IMR-90 (cell line): ENCODE measurements around the gene ABCA5. TPM values are rescaled to one million over a fixed set of nuclear protein-coding genes. Genes with fewer than 3 reads are reported as not detected.

ENCODE experiments used
- ATAC-seq: fragments of 200-7000 bp; cut with Tn5 transposase; 2 replicates; pipeline ENCODE4 v1.9.1; 2020; ENCODE audit warnings: low read depth, mild to moderate bottlenecking, moderate library complexity
- BruUV-seq: library from RNA; stranded (reverse); fragments of 400-500 nt; replicated peaks from 2 replicates; lab custom pipeline; 2021; lab: Mats Ljungman, UMichigan
- CTCF ChIA-PET: fragments of 300-600 bp; formaldehyde crosslinking; extraction: SDS; loops from one replicate; lab custom pipeline; 2021; ENCODE audit warnings: antibody characterized with exemption; lab: Yijun Ruan, JAX
- POLR2A ChIA-PET: fragments of 300-600 bp; sonication (Branson Sonifier 250); formaldehyde crosslinking; loops from one replicate; lab custom pipeline; 2022; ENCODE audit warnings: antibody characterized with exemption; ENCODE audit not compliant: unreplicated experiment; lab: Charles Lee
- DNase-seq: peaks from one replicate; pipeline ENCODE4 v3.0.0; 2013
- H2AFZ ChIP-seq: replicated peaks from 2 replicates; pipeline ENCODE3; 2013; ENCODE audit warnings: low read length, mild to moderate bottlenecking; ENCODE audit not compliant: poor library complexity
- H2AK5ac ChIP-seq: 2 replicates; pipeline ENCODE4 v1.6.1; 2013; ENCODE audit warnings: low read depth, low read length, inconsistent platforms
- H2AK9ac ChIP-seq: replicated peaks from 2 replicates; pipeline ENCODE3; 2013; ENCODE audit warnings: mild to moderate bottlenecking, low read depth, low read length, moderate library complexity; ENCODE audit not compliant: poor library complexity
- H2BK120ac ChIP-seq: 2 replicates; pipeline ENCODE4 v1.6.1; 2013; ENCODE audit warnings: low read depth, low read length, inconsistent platforms
- H2BK15ac ChIP-seq: 3 replicates; pipeline ENCODE4 v1.6.1; 2013; ENCODE audit warnings: low read depth, low read length, inconsistent platforms
- H2BK20ac ChIP-seq: 2 replicates; pipeline ENCODE4 v1.6.1; 2013; ENCODE audit warnings: low read depth, mild to moderate bottlenecking, inconsistent platforms, low read length, moderate library complexity
- H2BK5ac ChIP-seq: 2 replicates; pipeline ENCODE4 v1.6.1; 2013; ENCODE audit warnings: mild to moderate bottlenecking, low read depth, low read length, inconsistent platforms; ENCODE audit not compliant: poor library complexity, severe bottlenecking
- H3K14ac ChIP-seq: replicated peaks from 2 replicates; pipeline ENCODE4 v1.6.1; 2013; ENCODE audit warnings: low read depth, low read length, inconsistent platforms
- H3K18ac ChIP-seq: 2 replicates; pipeline ENCODE4 v1.6.1; 2013; ENCODE audit warnings: low read depth, low read length, control low read depth
- H3K23ac ChIP-seq: 2 replicates; pipeline ENCODE4 v1.6.1; 2013; ENCODE audit warnings: low read depth, low read length, inconsistent platforms
- H3K27ac ChIP-seq: 2 replicates; pipeline ENCODE4 v1.5.1; 2013; ENCODE audit warnings: mild to moderate bottlenecking, control low read depth, low read length; ENCODE audit not compliant: insufficient read depth
- H3K27me3 ChIP-seq: 2 replicates; pipeline ENCODE4 v1.6.1; 2013; ENCODE audit warnings: low read length; ENCODE audit not compliant: control insufficient read depth, insufficient read depth
- H3K36me3 ChIP-seq: 2 replicates; pipeline ENCODE4 v1.6.1; 2013; ENCODE audit warnings: low read length, mixed read lengths; ENCODE audit not compliant: control insufficient read depth, insufficient read depth
- H3K4ac ChIP-seq: 2 replicates; pipeline ENCODE4 v1.6.1; 2013; ENCODE audit warnings: low read depth, low read length, inconsistent platforms
- H3K4me1 ChIP-seq: 2 replicates; pipeline ENCODE4 v1.6.1; 2013; ENCODE audit warnings: low read length, mixed read lengths; ENCODE audit not compliant: control insufficient read depth, insufficient read depth
- H3K4me2 ChIP-seq: 2 replicates; pipeline ENCODE4 v1.6.1; 2013; ENCODE audit warnings: low read depth, mild to moderate bottlenecking, control low read depth, low read length, moderate library complexity
- H3K4me3 ChIP-seq: 2 replicates; pipeline ENCODE4 v1.5.1; 2013; ENCODE audit warnings: low read depth, mild to moderate bottlenecking, control low read depth, low read length, moderate library complexity; ENCODE audit not compliant: insufficient read depth
- H3K56ac ChIP-seq: 2 replicates; pipeline ENCODE4 v1.6.1; 2013; ENCODE audit warnings: low read length, inconsistent platforms; ENCODE audit not compliant: insufficient read depth; ENCODE audit errors: extremely low read depth
- H3K79me1 ChIP-seq, 2 experiments: 2 replicates each; pipeline ENCODE4 v1.6.1; 2013; ENCODE audit warnings: low read length in 2 of 2, inconsistent platforms in 1 of 2, low read depth in 1 of 2
- H3K9ac ChIP-seq: 2 replicates; pipeline ENCODE4 v1.6.1; 2013; ENCODE audit warnings: low read depth, low read length, control low read depth
- H3K9me1 ChIP-seq: 2 replicates; pipeline ENCODE4 v1.6.1; 2013; ENCODE audit warnings: low read length, inconsistent platforms; ENCODE audit not compliant: insufficient read depth
- H3K9me3 ChIP-seq: 2 replicates; pipeline ENCODE4 v1.6.1; 2013; ENCODE audit warnings: low read length; ENCODE audit not compliant: control insufficient read depth, insufficient read depth
- H4K20me1 ChIP-seq: 2 replicates; pipeline ENCODE4 v1.6.1; 2013; ENCODE audit warnings: low read length, inconsistent platforms; ENCODE audit not compliant: insufficient read depth
- H4K5ac ChIP-seq: 2 replicates; pipeline ENCODE4 v1.6.1; 2013; ENCODE audit warnings: mild to moderate bottlenecking, low read depth, low read length, control low read depth
- H4K8ac ChIP-seq, 2 experiments: 2 replicates each; pipeline ENCODE4 v1.6.1; 2013; ENCODE audit warnings: low read depth in 2 of 2, low read length in 2 of 2, control low read depth in 1 of 2, inconsistent platforms in 1 of 2
- H4K91ac ChIP-seq: 2 replicates; pipeline ENCODE4 v1.6.1; 2013; ENCODE audit warnings: low read depth, low read length, inconsistent platforms; ENCODE audit not compliant: insufficient read depth
- BHLHE40 ChIP-seq: fragments of 150-350 bp; IDR thresholded peaks from 2 replicates; pipeline ENCODE4 v1.6.1; 2016; ENCODE audit warnings: mild to moderate bottlenecking, low read depth, low read length
- CEBPB ChIP-seq: IDR thresholded peaks from 2 replicates; pipeline ENCODE4 v1.6.1; 2012; ENCODE audit warnings: low read depth, low read length, improper control_type of control experiment
- CHD1 ChIP-seq: IDR thresholded peaks from 2 replicates; pipeline ENCODE4 v1.6.1; 2012; ENCODE audit warnings: low read depth, low read length, improper control_type of control experiment
- ELK1 ChIP-seq: fragments of 150-350 bp; IDR thresholded peaks from 2 replicates; pipeline ENCODE4 v1.6.1; 2016; ENCODE audit warnings: low read depth, mild to moderate bottlenecking, low read length, moderate library complexity, borderline replicate concordance
- FOS ChIP-seq: fragments of 150-350 bp; IDR thresholded peaks from 2 replicates; pipeline ENCODE4 v1.6.1; 2016; ENCODE audit warnings: low read depth, low read length
- MAZ ChIP-seq: IDR thresholded peaks from 2 replicates; pipeline ENCODE4 v1.6.1; 2012; ENCODE audit warnings: low read depth, mild to moderate bottlenecking, low read length, improper control_type of control experiment, moderate library complexity, borderline replicate concordance
- MXI1 ChIP-seq: IDR thresholded peaks from 2 replicates; pipeline ENCODE4 v1.6.1; 2012; ENCODE audit warnings: low read depth, mild to moderate bottlenecking, low read length, moderate library complexity, borderline replicate concordance
- POLR2A ChIP-seq: IDR thresholded peaks from 2 replicates; pipeline ENCODE4 v1.6.1; 2012; ENCODE audit warnings: mild to moderate bottlenecking, low read depth, low read length
- RAD21 ChIP-seq: IDR thresholded peaks from 2 replicates; pipeline ENCODE4 v1.6.1; 2012; ENCODE audit warnings: low read length, improper control_type of control experiment
- RCOR1 ChIP-seq: IDR thresholded peaks from 2 replicates; pipeline ENCODE4 v1.6.1; 2012; ENCODE audit warnings: mild to moderate bottlenecking, low read length, improper control_type of control experiment; ENCODE audit not compliant: insufficient replicate concordance
- RFX5 ChIP-seq: IDR thresholded peaks from 2 replicates; pipeline ENCODE4 v1.8.0; 2012; ENCODE audit warnings: low read depth, mild to moderate bottlenecking, low read length, moderate library complexity
- WGBS, 2 experiments: methylation state at CpG; one replicate each; pipeline versions ENCODE4 v1.1.5 to v1.1.7; 2013; ENCODE audit warnings: missing lambda C conversion rate in 2 of 2; ENCODE audit not compliant: insufficient read length in 1 of 2; ENCODE audit errors: extremely low coverage in 2 of 2; 5-methylcytosine and 5-hydroxymethylcytosine counted together
- dilution Hi-C: fragments of 300-500 bp; cut with HindIII; formaldehyde crosslinking; loops from one replicate; pipeline ENCODE4 v1.14.3; 2018; ENCODE audit warnings: low sequenced_read_pairs; ENCODE audit not compliant: unreplicated experiment
- in situ Hi-C: fragments of 300-500 bp; cut with MboI; formaldehyde crosslinking; loops from 3 replicates; pipeline ENCODE4 v1.14.3; 2019; ENCODE audit warnings: low sequenced_read_pairs, inconsistent platforms, mixed read lengths
- intact Hi-C: fragments of 100-400 bp; cut with micrococcal nuclease; formaldehyde crosslinking; loops from 2 replicates; pipeline ENCODE4 v1.10.0; 2022
- polyA plus RNA-seq, 3 experiments: library from polyadenylated mRNA; depleted of rRNA; stranded (reverse); fragments of >200 nt; gene quantifications; 2 replicates each; pipeline ENCODE4 v1.2.3, GENCODE V29; 2012; ENCODE audit warnings: low replicate concordance in 1 of 3
- total RNA-seq: library from RNA; depleted of rRNA; stranded (reverse); fragments of >200 nt; gene quantifications from 2 replicates; pipeline ENCODE4 v1.2.3, GENCODE V29; 2012
- TF ChIP-seq, protein P1 (sequence below): conservative IDR thresholded peaks from 2 replicates; pipeline ENCODE4 v1.5.1; 2012; ENCODE audit warnings: mild to moderate bottlenecking, low read depth, low read length, improper control_type of control experiment
- TF ChIP-seq, protein P2 (sequence below): fragments of 150-350 bp; IDR thresholded peaks from 2 replicates; pipeline ENCODE4 v1.6.1; 2017; ENCODE audit warnings: mild to moderate bottlenecking, antibody characterized with exemption, low read length, low read depth

Gene ABCA5
- total and polyA plus RNA-seq, 2 of the 4 experiments (the other 2 are of a cell fraction): 1.3 to 2.3 TPM

GRCh38 chr17:69236464-69236863, 90.5 kb downstream of the ABCA5 start:
- H3K9me3 ChIP-seq: no peaks in the 10 kb centered on the region
- no peak overlapping the region for H3K4me2 ChIP-seq
- no peak overlapping the region for H3K56ac ChIP-seq
- BruUV-seq: no TSS peak
- no peak for TF ChIP-seq FOS
- TF ChIP-seq ELK1: no peak
- no peak for TF ChIP-seq POLR2A
- no peak for TF ChIP-seq RCOR1
- no peak for TF ChIP-seq RFX5
- TF ChIP-seq MXI1: no peak
- TF ChIP-seq, protein P1, sequence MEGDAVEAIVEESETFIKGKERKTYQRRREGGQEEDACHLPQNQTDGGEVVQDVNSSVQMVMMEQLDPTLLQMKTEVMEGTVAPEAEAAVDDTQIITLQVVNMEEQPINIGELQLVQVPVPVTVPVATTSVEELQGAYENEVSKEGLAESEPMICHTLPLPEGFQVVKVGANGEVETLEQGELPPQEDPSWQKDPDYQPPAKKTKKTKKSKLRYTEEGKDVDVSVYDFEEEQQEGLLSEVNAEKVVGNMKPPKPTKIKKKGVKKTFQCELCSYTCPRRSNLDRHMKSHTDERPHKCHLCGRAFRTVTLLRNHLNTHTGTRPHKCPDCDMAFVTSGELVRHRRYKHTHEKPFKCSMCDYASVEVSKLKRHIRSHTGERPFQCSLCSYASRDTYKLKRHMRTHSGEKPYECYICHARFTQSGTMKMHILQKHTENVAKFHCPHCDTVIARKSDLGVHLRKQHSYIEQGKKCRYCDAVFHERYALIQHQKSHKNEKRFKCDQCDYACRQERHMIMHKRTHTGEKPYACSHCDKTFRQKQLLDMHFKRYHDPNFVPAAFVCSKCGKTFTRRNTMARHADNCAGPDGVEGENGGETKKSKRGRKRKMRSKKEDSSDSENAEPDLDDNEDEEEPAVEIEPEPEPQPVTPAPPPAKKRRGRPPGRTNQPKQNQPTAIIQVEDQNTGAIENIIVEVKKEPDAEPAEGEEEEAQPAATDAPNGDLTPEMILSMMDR: no peak
- no peak for TF ChIP-seq CHD1
- TF ChIP-seq RAD21: no peak
- TF ChIP-seq, protein P2, sequence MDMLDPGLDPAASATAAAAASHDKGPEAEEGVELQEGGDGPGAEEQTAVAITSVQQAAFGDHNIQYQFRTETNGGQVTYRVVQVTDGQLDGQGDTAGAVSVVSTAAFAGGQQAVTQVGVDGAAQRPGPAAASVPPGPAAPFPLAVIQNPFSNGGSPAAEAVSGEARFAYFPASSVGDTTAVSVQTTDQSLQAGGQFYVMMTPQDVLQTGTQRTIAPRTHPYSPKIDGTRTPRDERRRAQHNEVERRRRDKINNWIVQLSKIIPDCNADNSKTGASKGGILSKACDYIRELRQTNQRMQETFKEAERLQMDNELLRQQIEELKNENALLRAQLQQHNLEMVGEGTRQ: no peak
- no peak for TF ChIP-seq BHLHE40
- TF ChIP-seq MAZ: no peak
- no peak for TF ChIP-seq CEBPB
- ChIA-PET POLR2A (no interaction called here), CTCF (interaction anchor here (0.8 to 1.1 kb wide), 2 partner anchors 460 to 465 kb away, joined by 5 read pairs; no protein-coding TSS in a partner anchor)
- H2BK15ac ChIP-seq: no peak overlapping the region
- H2AFZ ChIP-seq: no peak overlapping the region
- in situ Hi-C loops (loop anchor here (5.0 kb wide), 1 partner anchor 459 kb away; no protein-coding TSS in a partner anchor), intact Hi-C loops (no loop called here), dilution Hi-C loops (no loop called here)
- no peaks in the 10 kb centered on the region for H4K20me1 ChIP-seq
- no peaks in the 10 kb centered on the region for H3K4me1 ChIP-seq
- no peak overlapping the region for H2AK9ac ChIP-seq
- H3K23ac ChIP-seq: no peak overlapping the region
- H2AK5ac ChIP-seq: no peak overlapping the region
- H3K9ac ChIP-seq: no peak overlapping the region
- no peak overlapping the region for H4K91ac ChIP-seq
- ATAC-seq (no peak), DNase-seq (no peak)
- WGBS, 2 experiments: no CpG with 5 or more reads among the region's 2 CpGs
- H2BK20ac ChIP-seq: no peak overlapping the region
- no peak overlapping the region for H3K14ac ChIP-seq
- H2BK120ac ChIP-seq: no peak overlapping the region
- no peak overlapping the region for H3K27ac ChIP-seq
- no peak overlapping the region for H3K18ac ChIP-seq
- H3K36me3 ChIP-seq: no peaks in the 10 kb centered on the region
- H4K8ac ChIP-seq: no peak overlapping the region
- H3K79me1 ChIP-seq: no peaks in the 10 kb centered on the region
- H3K9me1 ChIP-seq: 0 out of 2 replicates have a peak, but pooled peaks cover 3% of the 10 kb centered on the region
- no peak overlapping the region for H2BK5ac ChIP-seq
- no peak overlapping the region for H3K4me3 ChIP-seq
- H3K27me3 ChIP-seq: no peaks in the 10 kb centered on the region
- no peak overlapping the region for H4K5ac ChIP-seq
- no peak overlapping the region for H3K4ac ChIP-seq
